Skin epidermis (tissue), 12 donors: ENCODE measurements around the gene RPLP1.
A peak's percentile ranks its signal among the peaks of the same experiment; 100 is the strongest.

Experiments
- H3K27ac ChIP-seq, 21 experiments: fragments of 200-600 bp; sonication (generic) in 11 of 21; one replicate each; pipeline ENCODE4 v1.5.0; 2020; ENCODE audit warnings: mild to moderate bottlenecking in 3 of 21, inconsistent platforms in 2 of 21, moderate library complexity in 2 of 21
- H3K4me3 ChIP-seq, 7 experiments: fragments of 200-600 bp; sonication (generic) in 2 of 7; one replicate each; pipeline ENCODE4 v1.5.0; 2020; ENCODE audit warnings: inconsistent platforms in 2 of 7, mild to moderate bottlenecking in 2 of 7, moderate library complexity in 1 of 7

The RPLP1 gene

DNA sequence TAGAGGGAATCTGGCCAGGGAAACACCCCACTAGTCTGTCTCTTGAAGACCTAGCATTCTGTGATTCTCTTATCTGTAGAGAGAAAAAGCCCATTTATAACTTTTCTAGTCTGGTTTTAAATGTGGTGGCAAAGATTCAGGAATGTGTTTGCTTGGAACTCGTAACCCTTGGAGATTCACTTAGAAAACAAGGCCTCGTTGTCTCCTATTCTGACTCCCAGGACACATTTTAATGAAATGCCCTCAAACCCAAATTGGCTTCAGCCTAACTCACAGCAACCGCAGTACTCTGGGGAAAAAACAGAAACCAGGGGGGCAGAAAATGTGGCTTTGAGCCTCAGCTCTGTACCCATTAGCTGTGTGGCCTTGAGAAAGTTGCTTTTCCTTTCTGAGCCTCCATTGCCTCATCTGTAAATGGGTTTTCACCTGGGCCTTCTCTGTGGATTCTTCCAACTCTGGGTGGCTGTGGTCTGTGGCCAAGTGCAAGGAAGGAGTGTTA lies 36.5 kb downstream of the RPLP1 start:
- Histone ChIP-seq H3K27ac (no peak overlapping the region), H3K4me3 (no peak overlapping the region)

DNA sequence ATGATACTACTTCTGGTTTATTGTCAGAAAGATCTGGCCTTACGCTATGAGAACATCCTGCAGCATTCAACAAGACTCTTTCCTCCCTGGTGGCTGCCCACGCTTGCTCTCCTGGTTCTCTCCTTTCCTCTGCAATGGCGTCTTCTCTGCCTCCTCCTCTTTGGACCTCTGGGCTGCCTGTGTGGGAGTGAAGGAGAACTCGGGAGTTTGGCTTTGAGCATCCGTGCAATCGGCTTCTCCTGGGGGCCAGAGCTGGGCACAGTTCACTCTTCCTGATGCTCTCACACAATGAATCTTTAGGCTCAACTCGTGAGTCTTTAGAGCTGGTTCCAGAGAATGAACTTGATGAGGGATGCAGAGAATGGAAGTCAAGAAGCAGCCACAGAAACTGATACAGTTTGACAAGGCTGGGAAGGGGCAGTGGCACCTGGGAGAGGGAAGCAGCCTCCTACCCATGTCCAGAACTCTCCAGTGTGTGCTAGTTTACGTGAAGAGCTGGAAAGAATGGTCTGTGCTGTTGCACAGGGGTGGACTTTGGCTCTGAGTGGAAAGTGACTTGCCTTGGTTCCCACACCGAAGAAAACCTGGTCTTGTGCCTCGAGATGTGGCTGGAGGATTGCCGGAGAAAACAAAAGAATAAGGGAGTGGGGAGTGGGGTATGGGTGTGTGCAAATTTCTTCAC lies 37.9 kb downstream of the RPLP1 start:
- H3K27ac ChIP-seq, result peak overlapping the region in 6 of 21 experiments; percentile 13 to 44 (median 18)
- H3K4me3 ChIP-seq, result no peak overlapping the region

DNA sequence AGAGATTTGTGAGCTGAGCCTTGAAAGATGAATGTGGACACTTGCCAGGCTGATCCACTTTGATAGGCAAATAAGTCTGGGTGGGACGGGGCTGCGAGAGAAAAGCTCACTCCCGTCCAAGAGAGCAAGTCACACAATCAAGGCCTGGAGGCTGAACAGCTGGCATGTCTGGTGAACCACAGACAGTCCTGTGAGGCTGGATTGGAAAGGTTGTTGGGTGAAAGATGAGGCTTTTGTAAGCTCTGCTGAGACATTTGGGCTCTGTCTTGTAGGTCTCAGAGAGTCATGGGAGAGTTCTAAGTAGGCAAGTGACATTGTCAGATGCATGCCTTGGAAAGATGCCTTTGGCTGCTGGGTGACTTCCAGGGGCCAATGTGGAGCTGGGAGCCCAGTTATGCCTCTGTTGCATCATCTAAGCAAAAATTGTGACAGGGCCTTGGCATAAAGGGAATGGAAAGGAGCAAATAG lies 38.5 kb downstream of the RPLP1 start:
- H3K27ac ChIP-seq, result peak overlapping the region in 4 of 21 experiments; percentile 13 to 44 (median 18)
- H3K4me3 ChIP-seq, result no peak overlapping the region

DNA sequence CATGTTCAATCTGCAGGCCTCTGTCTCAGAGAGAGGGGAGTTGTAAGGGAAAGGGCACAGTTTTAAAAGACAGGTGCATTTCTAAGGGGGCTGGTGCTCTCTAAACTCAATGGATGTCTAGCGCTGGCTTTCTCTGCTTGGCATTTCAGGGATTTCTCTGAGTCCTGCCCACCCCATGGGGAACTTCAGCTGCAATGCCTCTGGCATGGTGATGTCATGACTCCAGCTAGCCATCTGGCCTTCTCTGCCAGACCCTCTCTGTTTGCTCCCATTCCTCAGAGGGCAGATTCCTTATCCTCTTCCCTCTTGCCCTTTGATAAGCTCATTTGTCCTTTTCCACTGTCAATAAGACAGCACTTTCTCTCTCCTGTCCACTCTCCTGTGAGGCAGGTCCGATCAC lies 40.8 kb downstream of the RPLP1 start:
- Histone ChIP-seq H3K27ac (no peak overlapping the region), H3K4me3 (no peak overlapping the region)

DNA sequence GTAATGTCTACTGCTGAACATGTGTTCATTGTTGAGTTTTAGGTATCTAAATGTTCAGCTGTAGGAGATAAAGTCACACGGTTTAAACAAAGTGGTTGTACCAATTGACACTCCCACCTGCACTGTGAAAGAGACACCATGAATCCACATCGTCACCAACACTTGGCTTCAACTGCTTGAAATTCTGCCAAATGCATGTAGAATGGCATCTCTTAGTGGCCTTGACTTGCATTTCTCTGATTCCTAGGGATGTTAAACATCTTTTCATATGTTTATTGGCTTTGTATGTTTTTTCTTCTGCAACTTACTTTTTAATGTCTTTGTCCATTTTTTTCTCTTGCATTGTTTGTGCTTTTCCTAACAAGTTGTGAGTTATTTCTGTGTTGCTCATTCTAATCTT lies 43.4 kb downstream of the RPLP1 start:
- H3K4me3 ChIP-seq, result no peak overlapping the region
- H3K27ac ChIP-seq, result no peak overlapping the region

DNA sequence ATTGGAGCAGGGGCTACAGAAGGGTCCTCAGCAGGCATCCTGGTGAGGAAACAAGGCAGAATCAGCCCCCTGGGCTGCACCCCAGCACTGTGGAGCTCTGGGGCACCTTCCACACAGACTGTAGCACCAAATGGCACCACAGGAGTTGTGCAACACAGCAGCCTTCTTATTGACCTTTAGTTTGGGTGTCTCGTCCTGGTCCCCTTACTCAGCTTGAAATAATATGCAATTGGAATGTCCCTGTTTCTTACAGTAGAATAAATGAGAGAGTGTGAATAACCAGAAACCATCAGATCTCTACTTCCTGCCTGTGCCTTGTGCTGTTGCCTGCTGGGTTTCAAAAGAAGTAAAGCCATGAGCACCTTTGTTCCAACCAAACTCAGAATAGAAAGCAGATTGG lies 44.5 kb downstream of the RPLP1 start:
- H3K27ac ChIP-seq, result no peak overlapping the region

DNA sequence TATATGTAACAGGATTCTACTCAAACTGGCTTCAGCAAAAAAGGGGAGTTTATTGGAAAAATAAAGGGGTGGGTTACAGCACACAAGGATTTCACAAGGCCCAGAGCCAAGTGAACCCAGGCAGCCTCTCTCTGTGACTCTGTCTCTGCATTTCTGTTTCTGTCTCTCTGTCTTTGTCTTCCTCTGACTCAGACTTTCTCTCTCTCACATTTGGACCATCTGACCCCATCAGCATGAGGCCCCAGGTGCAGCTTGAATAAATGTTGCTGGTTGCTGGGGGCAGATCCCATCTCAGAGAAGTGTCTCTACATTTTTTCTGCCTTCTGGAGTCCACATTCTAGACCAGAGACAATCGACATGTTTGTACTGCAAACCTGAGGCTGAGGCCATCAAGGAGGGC lies 45.0 kb downstream of the RPLP1 start:
- H3K27ac ChIP-seq, result no peak overlapping the region
- no peak overlapping the region for H3K4me3 ChIP-seq

More for the DNA sequence above, 44.5 kb downstream of the RPLP1 start:
- no peak overlapping the region for H3K4me3 ChIP-seq

DNA sequence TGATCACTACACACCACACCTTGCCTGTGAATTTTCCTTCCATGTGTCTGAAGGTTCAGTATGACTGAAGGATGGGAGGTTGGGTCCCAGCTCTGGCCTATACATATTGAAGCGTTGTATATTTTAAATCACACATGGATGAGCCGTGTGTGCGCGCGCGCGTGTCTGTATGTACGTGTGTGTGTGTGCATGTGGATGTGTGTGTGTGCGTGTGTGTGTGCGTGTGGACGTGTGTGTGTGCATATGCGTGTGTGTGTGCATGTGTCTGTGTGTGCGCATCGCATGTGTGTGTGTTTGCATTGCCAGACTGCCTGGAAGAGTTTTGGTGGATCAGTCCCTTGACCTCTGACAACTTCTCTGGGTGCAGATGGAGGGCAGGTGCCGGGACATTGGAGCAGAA lies 45.7 kb downstream of the RPLP1 start:
- no peak overlapping the region for H3K27ac ChIP-seq
- no peak overlapping the region for H3K4me3 ChIP-seq

DNA sequence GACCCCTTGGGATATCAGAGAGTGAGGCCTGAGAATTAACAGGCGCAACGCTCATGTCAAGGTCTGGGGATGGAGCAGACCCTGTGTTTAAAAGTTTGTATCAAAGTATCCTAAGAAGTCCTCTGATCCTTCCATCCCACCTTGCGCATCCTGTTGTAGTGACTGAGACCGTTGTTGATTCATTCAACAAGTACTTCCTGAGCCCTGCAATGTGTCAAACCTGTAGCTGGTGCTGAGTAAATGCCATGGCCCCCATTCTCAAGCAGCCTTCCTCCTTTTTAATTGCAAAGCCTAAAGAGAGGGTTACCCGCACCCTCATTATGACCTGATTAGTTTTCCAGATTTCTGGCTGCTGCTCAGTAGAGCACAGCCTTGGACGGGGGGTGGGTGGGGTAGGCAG lies 46.4 kb downstream of the RPLP1 start:
- H3K4me3 ChIP-seq, result no peak overlapping the region
- no peak overlapping the region for H3K27ac ChIP-seq

DNA sequence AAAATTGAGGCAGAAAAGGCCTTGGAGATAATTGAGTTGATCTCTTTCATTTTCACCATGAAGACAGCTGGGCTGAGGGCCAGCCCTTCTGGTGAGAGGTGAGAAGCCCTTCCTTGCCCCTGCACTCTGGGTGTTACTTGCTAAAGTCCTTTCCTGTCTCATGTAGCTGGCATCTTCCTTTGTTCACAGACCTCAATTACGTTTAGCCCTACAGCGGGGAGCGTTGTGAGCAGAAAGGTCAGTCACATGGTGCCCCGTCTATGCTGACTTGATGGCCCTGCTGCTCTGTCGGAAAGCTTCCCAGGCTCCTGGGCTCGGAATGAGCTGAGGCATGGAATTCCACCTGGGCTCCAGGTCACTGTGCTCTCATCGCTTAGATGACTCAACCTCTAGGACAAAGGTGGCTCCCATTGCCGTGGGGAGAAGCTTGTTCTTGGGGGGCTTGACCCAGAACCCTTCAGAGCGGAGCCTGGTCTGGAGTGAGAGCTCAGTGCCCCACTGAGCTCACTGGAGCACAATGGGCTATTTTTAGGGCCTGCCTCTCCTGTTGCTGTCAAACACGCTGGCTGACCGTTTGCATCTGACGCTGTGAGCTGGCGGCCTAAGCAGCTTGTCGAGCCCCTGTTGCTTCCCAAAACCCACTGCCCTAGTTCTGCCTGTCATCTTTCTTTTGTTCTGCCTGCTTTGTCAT lies 47.0 kb downstream of the RPLP1 start:
- Histone ChIP-seq H3K4me3 (no peak overlapping the region), H3K27ac (no peak overlapping the region)

DNA sequence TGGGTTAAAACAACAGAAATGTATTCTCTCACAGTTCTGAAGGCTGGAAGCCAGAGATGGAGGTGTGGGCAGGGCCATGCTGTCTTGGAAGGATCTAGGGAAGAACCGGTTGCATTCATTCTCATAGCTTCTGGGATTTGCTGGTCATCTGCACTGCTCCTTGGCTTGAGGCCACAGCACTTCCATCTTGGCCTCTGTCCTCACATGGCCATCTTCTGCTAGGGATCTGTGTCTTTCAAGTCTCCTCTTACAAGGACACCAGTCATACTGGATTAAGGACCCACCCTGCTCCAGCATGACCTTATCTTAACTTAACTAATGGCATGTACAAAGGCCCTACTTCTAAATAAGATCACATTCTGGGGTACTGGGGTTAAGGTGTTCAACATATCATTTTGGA lies 47.7 kb downstream of the RPLP1 start:
- H3K4me3 ChIP-seq, result no peak overlapping the region
- no peak overlapping the region for H3K27ac ChIP-seq

DNA sequence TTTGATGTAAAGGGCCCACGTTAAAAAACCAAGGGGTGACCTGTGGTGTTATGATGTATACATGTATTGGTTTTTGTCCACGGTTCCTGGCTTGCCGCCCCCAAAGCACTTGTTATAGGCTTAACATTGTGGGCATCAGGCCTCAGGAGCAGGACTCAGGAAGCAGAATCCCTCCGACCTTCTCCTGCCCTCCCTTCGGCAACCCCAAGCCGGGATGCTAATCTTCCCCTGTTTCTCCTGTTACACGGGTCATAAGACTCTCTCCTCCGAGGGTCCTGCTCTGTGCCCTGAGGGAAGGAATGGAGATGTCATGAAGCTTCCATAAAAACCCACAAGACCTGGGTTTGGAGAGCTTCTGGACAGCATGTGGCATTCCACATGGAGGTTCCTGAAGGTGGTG lies 48.8 kb downstream of the RPLP1 start:
- H3K27ac ChIP-seq, result no peak overlapping the region
- H3K4me3 ChIP-seq, result no peak overlapping the region

DNA sequence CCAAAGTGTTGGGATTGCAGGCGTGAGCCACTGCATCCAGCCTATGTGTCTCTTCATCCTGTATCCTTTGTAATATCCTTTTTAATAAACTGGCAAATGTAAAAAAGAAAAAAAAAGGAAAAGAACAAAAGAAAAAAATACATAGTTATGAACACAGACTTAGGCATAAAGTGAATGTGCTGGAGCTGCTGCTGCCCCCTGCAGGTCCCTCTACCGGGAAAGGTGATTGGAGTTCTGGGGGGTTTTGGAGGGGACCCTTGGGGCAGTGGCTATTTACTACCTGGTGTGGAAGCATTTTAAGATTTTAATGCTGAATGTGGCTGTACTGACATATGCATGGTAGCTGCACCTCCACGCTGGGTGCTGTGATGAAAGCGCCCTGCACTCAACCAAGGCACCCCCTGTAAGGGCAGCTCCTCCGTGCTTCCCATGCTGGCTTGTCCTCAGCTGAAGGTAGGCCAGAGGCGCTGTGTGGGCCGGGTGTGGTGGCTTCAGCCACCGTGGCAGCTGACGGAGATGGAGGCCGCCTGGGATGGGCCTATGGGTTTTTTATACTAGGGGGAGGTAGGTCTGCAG lies 49.9 kb downstream of the RPLP1 start:
- Histone ChIP-seq H3K4me3 (no peak overlapping the region), H3K27ac (no peak overlapping the region)

DNA sequence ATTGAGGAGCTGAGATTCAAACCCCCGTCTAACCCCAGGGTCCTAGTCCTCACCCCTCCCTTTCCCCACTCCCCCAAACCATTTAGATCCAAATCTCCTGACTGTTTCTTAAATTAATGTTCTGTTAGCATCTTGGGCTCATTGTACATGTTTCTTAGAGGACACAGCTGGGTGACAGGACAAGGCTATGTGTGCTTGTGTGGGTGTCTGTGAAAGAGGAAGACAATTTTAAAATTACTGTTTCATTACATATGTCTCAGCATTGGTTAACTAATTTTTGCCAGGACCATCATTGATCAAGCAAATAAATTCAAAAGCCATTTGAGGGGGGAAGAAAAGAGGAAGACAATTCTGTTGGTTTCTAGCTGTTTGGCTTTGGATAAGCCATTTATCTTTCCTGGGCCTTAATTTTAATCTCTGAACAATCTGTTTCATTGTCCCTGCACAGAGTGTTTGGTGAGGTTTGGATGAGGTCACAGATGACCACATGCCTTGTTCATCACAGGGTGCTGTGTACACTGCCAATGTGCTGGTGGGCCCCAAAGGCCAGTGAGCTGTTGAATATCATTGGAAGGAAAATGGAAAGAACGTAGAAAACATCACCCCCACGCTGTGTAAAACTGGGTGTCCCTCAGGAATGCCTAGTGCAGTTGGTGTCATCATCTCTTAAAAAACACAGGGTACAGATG lies 51.9 kb downstream of the RPLP1 start:
- Histone ChIP-seq H3K4me3 (no peak overlapping the region), H3K27ac (no peak overlapping the region)
